NCI-H510A treated with DMSO at 0.1 percent for 48 hours (cell line): ENCODE results near the gene ANKRD20A1.
"Not testable (repeated sequence)": the region's sequence is repeated elsewhere in the genome, so short reads cannot be mapped to it uniquely, and the experiment has no call there.

Experiments
- DNase-seq: peaks from one replicate; lab custom pipeline; 2025; lab: John Stamatoyannopoulos, UW

ANKRD20A1 gene

DNA sequence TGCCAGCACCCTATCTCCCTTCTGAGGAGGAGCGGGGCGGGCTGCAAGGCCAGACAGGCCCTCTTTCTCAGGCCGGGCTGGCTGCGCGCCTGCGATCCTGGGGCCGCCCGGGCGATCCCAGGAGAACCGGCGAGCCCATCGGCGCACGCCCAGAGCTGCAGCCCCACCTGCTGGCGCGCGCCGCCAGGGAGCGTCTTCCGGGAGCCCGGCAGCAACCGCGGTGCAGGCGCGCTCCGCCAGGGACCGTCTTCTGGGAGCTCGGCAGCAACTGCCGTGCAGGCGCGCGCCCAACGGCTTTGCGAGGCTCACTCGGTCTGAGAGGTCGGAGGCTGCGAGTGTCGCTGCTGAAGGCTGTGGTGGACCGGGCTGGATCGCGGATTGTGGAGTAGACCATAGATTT is at the start of gene ANKRD20A1:
Gene ANKRD20A1 (plus strand): TSS at position 61 of the 400 bp plus-strand sequence. CDS start 496 bp downstream, outside the sequence.
- DNase-seq, result not testable (repeated sequence)

DNA sequence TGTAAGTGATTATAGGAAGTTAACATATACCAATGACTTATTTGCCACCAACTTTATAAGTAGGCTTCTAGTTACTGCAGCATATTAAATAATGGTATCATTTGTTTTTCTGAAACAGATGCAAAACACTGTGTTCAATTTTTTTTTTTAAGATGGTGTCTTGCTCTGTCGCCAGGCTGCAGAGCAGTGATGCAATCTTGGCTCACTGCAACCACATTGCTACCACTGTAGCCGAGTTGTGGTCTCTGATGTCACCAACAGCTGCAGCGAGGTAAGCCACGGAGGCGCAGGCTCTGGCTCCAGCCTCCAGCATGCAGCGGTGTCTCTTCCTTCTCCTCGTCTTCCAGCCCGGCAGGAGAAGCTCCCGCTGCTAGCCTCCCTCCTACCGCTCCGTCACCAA is 26.6 kb upstream of the ANKRD20A1 start:
- not testable (repeated sequence) for DNase-seq
